Measurements from ENCODE around the gene MACO1.
"Not testable (repeated sequence)": the region's sequence is repeated elsewhere in the genome, so short reads cannot be mapped to it uniquely, and the experiment has no call there.

DNA sequence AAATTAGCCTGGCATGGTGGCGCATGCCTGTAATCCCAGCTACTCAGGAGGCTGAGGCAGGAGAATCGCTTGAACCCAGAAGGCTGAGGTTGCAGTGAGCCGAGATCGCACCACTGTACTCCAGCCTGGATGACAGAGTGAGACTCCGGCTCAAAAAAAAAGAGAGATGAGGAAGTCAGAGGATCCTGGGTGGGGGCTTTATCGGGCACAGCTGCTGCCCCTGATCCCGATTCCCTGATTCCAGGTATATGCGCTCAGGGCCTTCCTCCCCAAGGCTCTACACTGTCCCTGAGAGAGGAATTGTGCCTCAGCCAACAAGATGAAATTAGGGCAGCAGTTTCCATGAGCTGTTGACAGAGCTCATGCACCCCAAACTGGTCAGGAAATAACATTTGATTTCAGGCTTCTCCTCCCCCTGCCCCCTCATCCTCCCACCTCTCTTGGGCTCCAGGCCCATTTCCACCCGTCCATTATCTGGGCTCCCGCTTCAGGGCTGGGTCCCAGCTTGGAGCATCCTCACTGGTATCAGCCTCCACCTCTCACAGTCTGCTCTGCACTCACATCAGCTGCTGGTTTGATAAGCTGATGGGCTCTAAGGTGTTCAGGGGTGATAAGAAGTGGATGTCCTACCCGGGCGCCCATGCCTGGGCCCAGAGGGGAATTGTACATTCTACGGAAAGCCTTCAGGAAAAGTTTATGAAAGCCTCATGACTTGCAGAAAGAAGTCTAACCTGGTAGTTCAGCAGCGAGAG is 17.6 kb upstream of the MACO1 start:
- TF ChIP-seq, protein P1, sequence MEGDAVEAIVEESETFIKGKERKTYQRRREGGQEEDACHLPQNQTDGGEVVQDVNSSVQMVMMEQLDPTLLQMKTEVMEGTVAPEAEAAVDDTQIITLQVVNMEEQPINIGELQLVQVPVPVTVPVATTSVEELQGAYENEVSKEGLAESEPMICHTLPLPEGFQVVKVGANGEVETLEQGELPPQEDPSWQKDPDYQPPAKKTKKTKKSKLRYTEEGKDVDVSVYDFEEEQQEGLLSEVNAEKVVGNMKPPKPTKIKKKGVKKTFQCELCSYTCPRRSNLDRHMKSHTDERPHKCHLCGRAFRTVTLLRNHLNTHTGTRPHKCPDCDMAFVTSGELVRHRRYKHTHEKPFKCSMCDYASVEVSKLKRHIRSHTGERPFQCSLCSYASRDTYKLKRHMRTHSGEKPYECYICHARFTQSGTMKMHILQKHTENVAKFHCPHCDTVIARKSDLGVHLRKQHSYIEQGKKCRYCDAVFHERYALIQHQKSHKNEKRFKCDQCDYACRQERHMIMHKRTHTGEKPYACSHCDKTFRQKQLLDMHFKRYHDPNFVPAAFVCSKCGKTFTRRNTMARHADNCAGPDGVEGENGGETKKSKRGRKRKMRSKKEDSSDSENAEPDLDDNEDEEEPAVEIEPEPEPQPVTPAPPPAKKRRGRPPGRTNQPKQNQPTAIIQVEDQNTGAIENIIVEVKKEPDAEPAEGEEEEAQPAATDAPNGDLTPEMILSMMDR (IDR thresholded peaks at IDR 0.05; ENCODE audit: low read depth, low read length, missing input control): not testable (repeated sequence)
- not testable (repeated sequence) for TF ChIP-seq FOXA2 (IDR thresholded peaks at IDR 0.05); HNF4A (conservative IDR thresholded peaks at IDR 0.05); NR2F2 (IDR thresholded peaks at IDR 0.05); HNF4G (IDR thresholded peaks at IDR 0.05); RAD21 (IDR thresholded peaks at IDR 0.05); TAF1 (conservative IDR thresholded peaks at IDR 0.05)
- TF ChIP-seq, protein P2, sequence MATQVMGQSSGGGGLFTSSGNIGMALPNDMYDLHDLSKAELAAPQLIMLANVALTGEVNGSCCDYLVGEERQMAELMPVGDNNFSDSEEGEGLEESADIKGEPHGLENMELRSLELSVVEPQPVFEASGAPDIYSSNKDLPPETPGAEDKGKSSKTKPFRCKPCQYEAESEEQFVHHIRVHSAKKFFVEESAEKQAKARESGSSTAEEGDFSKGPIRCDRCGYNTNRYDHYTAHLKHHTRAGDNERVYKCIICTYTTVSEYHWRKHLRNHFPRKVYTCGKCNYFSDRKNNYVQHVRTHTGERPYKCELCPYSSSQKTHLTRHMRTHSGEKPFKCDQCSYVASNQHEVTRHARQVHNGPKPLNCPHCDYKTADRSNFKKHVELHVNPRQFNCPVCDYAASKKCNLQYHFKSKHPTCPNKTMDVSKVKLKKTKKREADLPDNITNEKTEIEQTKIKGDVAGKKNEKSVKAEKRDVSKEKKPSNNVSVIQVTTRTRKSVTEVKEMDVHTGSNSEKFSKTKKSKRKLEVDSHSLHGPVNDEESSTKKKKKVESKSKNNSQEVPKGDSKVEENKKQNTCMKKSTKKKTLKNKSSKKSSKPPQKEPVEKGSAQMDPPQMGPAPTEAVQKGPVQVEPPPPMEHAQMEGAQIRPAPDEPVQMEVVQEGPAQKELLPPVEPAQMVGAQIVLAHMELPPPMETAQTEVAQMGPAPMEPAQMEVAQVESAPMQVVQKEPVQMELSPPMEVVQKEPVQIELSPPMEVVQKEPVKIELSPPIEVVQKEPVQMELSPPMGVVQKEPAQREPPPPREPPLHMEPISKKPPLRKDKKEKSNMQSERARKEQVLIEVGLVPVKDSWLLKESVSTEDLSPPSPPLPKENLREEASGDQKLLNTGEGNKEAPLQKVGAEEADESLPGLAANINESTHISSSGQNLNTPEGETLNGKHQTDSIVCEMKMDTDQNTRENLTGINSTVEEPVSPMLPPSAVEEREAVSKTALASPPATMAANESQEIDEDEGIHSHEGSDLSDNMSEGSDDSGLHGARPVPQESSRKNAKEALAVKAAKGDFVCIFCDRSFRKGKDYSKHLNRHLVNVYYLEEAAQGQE (IDR thresholded peaks at IDR 0.05): not testable (repeated sequence)
- TF ChIP-seq, protein P3, sequence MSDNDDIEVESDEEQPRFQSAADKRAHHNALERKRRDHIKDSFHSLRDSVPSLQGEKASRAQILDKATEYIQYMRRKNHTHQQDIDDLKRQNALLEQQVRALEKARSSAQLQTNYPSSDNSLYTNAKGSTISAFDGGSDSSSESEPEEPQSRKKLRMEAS (IDR thresholded peaks at IDR 0.05): not testable (repeated sequence)
- TF ChIP-seq, protein P4, sequence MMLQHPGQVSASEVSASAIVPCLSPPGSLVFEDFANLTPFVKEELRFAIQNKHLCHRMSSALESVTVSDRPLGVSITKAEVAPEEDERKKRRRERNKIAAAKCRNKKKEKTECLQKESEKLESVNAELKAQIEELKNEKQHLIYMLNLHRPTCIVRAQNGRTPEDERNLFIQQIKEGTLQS (IDR thresholded peaks at IDR 0.05): not testable (repeated sequence)
- TF ChIP-seq, protein P5, sequence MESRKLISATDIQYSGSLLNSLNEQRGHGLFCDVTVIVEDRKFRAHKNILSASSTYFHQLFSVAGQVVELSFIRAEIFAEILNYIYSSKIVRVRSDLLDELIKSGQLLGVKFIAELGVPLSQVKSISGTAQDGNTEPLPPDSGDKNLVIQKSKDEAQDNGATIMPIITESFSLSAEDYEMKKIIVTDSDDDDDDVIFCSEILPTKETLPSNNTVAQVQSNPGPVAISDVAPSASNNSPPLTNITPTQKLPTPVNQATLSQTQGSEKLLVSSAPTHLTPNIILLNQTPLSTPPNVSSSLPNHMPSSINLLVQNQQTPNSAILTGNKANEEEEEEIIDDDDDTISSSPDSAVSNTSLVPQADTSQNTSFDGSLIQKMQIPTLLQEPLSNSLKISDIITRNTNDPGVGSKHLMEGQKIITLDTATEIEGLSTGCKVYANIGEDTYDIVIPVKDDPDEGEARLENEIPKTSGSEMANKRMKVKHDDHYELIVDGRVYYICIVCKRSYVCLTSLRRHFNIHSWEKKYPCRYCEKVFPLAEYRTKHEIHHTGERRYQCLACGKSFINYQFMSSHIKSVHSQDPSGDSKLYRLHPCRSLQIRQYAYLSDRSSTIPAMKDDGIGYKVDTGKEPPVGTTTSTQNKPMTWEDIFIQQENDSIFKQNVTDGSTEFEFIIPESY (IDR thresholded peaks at IDR 0.05): not testable (repeated sequence)
